GM19468 (cell line): ENCODE measurements around the gene RNH1.

ENCODE experiments used
- ATAC-seq: cut with Tn5 transposase; IDR thresholded peaks from one replicate; pipeline ENCODE4 v1.9.1; 2021; ENCODE audit warnings: mild to moderate bottlenecking, moderate library complexity, moderate number of reproducible peaks; ENCODE audit not compliant: unreplicated experiment; ENCODE audit errors: extremely low read depth

RNH1 gene

GRCh38 chr11:538431-539051, 31.5 kb upstream of the RNH1 start:
- ATAC-seq, result no peak

DNA sequence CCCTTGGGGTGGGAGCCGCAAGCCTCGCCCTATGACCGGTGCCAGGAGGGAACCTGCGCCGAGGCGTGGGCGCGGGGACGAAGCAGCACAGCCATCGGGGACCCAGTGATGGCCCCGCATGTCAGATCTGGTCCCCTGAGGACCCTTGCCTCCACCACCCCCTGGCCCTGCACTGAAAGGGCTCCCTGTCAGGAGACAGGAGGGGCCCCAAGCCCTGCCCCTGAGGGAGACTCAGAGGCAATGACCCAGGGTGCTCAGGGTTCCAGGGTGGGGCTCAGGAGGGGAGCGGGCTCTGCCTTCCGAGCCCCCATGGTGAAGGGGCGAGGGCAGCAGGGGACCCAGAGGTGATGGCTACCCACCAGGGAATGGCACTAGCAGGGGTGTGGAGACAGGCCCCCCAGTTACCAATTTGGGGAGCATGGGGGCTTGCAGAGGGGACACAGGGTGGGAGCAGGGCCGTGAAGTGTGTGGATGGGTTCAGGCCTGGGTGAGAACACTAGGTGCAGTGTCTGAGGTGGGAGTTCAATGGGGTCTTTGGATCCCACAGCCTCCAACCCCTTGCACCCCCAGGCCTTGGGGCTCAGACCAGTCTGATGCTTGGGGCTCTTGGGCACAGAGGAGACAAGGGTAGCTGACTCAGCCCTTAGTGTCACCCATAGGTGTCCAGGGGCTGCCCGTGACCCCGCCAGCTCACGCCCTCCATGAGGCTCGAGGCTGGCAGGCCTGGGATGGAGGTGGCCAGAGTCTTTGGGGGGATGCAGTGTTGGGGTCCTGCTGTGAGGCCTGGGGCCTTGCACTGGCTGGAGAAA, 30.8 kb upstream of the RNH1 start:
- ATAC-seq, result no peak

DNA sequence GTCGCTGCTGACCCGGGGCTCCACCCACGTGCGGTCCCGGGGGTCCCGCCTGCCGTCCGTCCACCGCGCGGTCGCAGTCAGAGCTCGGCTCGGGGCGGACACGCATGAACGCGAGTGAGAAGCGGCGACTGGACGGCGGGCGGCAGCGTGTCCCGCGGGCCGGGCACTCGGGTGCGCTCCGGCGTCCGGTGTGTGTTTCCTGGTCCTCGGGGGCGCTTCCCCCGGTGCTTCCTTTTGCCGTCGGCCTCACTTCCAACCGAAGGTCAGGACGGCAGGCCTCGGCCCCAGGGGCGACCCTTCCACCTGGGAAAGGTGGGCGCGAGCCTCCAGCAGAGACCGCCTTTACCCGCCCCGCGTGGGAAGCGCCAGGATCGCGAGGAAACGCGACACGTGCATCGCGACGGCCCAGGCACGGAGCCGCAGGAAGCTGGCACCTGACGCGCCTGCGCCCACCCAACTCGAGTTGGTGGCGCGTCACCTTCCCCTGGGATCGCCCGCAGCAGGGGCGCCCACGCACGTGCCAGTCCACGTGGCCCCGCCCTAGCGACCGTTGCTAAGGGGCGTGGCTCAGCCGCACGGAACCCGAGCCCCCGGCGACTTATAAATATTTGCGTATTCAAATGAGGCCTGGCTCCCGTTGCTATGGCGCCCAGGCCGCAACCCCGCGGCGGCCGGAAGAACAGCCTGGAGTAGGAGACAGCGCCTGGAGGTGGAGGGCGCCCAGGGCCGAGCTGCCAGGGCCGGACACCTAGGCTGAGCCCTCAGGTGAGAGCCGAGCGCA, 30.0 kb upstream of the RNH1 start, which contains the start of gene LRRC56:
TSS of gene LRRC56 (plus strand) at position 687 of the 781 bp plus-strand sequence. CDS start 3,158 bp downstream, outside the sequence.
- peak; percentile 28 for ATAC-seq

DNA sequence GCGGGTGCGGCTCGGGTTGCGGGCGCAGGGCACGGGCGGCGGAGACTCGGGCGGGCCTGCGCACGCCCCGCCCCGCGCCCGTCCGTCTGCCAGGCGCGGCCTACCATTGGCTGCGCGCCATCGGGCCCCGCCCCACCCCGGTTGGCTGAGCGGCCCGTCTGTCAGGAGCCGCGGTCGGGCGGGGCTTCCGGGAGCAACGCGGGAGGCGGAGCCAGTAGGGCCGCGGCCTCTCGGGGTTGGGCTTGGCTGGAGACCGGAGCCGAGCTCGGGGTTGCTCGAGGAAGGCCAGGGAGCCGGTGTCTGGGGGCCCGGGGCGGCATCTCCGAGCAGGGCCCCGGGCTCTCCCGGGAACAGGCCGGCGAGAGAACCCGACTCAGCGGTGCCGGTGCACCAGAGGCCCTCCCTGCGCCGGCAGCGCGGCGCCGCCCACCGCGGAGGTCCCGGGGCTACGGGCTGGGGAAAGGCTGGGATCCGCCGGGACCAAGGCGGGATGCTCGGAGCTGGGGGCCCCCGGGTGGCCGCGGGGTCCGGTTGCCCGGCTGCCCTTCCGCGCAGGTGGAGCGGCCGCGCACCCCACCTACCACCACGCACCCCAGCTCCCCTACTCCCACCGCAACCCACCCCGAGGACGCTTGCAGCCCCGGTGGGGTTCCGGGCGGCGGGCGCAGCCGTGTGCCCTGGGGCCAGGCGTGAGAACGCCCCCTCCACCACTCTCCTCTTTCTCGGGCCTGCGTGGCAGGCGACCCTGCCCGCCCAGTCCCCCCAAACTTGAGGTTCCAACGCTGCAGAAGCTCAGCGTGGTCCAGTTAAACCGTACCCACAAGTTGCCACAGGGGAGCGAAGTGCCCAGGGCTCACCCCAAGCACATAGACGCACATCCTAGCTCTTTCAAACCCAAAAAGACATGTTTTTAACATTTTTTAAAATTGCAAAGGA, 28.7 kb upstream of the RNH1 start, which contains the start of gene HRAS:
TSS of gene HRAS (minus strand) at position 58 of the 936 bp plus-strand sequence.
- peak; percentile 56 for ATAC-seq

- ATAC-seq, result no peak
Observed at GRCh38 chr11:535210-535518, 28.1 kb upstream of the RNH1 start.

- no peak for ATAC-seq
Observed at GRCh38 chr11:534396-535209, 27.6 kb upstream of the RNH1 start.

DNA sequence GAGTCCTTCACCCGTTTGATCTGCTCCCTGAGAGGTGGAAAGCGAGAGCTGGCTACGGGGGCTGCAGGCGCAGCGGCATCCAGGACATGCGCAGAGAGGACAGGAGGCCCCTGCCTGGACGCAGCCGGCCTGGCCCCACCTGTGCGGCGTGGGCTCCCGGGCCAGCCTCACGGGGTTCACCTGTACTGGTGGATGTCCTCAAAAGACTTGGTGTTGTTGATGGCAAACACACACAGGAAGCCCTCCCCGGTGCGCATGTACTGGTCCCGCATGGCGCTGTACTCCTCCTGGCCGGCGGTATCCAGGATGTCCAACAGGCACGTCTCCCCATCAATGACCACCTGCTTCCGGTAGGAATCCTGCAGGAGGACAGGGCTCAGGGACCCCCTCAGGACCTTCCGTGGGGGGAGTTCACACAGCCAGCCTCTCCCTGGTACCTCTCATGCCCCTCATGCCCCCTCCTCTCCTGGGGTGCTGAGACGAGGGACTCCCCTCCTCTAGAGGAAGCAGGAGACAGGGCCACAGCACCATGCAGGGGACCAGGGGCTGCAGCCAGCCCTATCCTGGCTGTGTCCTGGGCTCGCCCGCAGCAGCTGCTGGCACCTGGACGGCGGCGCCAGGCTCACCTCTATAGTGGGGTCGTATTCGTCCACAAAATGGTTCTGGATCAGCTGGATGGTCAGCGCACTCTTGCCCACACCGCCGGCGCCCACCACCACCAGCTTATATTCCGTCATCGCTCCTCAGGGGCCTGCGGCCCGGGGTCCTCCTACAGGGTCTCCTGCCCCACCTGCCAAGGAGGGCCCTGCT, 26.7 kb upstream of the RNH1 start:
- no peak for ATAC-seq

GRCh38 chr11:532986-533585, 26.0 kb upstream of the RNH1 start:
- no peak for ATAC-seq

DNA sequence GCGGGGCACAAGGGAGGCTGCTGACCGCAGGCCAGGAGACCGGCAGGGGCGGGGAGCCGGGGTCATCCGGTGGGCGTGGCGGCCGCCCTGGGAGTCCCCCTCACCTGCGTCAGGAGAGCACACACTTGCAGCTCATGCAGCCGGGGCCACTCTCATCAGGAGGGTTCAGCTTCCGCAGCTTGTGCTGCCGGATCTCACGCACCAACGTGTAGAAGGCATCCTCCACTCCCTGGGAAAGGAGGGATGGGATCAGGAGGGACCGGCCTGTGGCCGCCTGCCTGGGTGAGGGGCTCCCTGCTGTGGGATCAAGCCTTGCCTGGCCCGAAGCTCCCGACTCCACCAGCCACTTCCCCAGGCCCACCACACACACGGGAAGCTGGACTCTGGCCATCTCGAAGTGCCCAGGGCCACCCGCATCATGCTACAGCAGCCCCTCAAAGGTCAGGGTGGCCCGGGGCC, 25.5 kb upstream of the RNH1 start:
- no peak for ATAC-seq

- ATAC-seq, result no peak
Observed at GRCh38 chr11:531919-532526, 25.0 kb upstream of the RNH1 start.

DNA sequence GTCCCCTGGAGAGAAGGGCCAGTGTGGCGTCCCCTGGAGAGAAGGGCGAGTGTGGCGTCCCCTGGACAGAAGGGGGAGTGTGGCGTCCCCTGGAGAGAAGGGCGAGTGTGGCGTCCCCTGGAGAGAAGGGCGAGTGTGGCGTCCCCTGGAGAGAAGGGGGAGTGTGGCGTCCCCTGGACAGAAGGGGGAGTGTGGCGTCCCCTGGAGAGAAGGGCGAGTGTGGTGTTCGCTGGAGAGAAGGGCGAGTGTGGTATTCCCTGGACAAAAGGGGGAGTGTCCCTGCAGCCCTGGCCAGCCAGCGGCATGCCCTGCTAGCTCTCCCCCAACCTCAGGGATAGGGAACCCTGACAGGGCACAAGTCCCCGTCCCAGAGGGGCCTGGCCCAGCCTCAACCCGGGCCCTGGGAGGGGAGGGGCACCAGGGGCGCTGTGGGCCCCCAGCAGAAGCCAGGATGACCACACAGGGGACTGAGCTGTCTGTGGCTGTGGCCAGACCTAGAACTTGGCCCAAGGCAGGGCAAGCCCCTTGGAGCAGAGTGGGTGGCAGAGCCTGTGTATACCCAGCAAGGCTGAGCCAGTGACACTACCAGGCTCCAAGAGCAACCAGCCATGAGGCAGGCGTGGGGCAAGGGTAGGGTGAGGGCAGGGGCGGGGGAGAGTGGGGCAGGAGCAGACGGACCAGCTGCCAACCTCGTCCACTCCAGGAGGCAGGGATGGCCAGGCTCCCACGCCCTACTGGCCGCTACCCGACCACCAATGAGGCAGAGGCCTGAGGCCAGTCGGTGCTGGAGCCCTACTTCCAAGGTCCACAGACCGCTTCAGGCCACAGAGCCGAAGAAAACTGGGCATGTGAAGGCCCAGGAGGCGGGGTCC, 24.2 kb upstream of the RNH1 start:
- ATAC-seq, result no peak

GRCh38 chr11:529728-530411, 22.8 kb upstream of the RNH1 start:
- no peak for ATAC-seq

DNA sequence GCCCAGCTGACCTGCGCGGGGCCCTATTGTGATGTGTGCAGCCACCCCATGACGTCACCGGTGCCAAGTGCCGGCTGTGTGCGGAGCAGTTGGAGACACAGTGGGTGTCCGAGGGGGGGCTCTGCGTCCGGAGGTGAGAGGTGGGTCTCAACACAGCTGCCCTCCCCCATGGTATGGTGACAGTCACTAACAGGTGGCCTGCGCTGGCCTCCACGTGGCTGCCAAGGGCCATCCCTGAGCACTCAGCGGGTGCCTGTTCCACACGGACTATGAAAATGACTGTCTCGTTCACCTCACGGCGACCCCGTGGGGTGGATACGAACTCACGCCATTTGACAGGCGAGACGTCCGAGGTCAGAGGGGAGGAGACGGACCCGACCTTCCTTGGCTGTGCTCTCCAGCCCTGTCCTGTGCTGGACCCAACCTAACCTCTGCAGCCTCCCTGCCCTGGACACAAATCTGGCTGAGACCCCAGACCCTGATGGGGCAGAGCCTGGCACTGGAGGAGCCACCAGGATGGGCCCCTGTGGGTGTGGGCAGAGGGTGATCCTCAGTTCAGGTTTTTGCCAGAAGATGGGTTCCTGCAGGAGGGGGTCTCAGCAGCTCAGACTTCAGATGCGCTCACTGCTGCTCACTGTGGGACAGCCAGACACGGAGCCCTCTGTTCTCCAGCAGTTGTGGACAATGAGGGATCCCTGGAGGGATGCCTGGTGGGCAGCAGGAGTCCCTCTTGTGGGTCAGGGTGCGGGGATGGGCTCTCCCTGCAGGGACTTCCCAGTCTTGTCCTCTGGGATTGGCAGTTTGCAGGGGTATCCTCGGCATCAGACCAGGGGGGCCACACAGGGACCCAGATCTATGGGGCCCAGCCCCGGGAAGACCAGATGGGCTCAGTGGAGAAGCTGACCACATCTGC, 22.0 kb upstream of the RNH1 start:
- no peak for ATAC-seq

DNA sequence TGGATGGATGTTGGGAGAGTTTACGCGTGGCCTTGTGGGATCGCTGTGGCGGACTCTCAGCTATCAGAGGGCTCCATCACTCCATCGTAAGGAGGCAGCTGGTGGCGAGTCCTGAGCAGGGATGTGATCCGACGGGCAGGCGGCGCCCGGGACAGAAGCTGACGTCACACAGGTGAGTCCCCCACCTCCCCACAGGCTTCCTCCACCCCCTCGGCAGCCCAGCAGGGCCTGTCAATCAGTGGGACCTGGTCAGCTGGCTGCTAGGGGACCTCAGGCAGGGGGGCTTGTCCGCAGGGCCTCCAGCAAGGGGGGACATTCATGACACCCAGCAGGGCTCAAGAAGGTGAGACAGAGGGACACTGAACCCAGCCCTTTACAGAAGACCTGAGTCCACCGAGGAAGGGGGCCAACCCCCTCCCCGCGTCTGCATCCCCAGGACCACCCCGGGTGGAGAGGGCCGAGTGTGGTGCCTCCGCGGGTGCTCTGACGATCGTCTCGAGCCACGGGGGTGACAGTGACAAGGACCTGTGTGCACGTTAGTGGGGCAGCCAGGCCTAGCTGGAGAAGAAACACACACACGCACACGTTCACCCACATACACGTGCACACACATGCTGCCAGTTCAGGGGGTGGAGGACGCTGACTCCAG, 21.2 kb upstream of the RNH1 start:
- no peak for ATAC-seq
